GM12874 (cell line): ENCODE results near the gene C12orf43.

Experiments
- TF ChIP-seq, protein P1 (sequence below): IDR thresholded peaks from 2 replicates; pipeline ENCODE4 v1.5.1; 2011; ENCODE audit warnings: low read depth, mild to moderate bottlenecking, control low read depth, low read length, moderate library complexity; ENCODE audit not compliant: insufficient read depth

Gene C12orf43

DNA sequence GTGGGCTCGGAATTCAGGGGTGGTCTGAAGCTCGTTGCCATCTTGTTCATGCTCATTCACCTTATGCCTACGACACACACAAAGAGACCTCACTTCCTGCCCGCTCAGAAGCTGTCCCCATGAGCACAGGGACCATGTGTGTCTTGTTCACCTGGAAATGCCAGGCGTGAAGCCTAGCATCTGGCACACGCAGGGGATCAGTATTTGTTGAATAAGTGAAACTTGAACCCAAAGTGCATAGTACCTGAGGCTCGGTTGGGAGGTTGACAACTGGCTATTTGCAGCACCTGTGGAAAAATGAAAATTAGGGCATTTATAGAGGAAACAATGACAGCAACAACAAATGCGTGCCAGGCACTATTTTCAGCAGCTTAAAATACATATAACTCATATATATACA is 5.4 kb downstream of the C12orf43 start:
- TF ChIP-seq, protein P1, sequence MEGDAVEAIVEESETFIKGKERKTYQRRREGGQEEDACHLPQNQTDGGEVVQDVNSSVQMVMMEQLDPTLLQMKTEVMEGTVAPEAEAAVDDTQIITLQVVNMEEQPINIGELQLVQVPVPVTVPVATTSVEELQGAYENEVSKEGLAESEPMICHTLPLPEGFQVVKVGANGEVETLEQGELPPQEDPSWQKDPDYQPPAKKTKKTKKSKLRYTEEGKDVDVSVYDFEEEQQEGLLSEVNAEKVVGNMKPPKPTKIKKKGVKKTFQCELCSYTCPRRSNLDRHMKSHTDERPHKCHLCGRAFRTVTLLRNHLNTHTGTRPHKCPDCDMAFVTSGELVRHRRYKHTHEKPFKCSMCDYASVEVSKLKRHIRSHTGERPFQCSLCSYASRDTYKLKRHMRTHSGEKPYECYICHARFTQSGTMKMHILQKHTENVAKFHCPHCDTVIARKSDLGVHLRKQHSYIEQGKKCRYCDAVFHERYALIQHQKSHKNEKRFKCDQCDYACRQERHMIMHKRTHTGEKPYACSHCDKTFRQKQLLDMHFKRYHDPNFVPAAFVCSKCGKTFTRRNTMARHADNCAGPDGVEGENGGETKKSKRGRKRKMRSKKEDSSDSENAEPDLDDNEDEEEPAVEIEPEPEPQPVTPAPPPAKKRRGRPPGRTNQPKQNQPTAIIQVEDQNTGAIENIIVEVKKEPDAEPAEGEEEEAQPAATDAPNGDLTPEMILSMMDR: no peak

DNA sequence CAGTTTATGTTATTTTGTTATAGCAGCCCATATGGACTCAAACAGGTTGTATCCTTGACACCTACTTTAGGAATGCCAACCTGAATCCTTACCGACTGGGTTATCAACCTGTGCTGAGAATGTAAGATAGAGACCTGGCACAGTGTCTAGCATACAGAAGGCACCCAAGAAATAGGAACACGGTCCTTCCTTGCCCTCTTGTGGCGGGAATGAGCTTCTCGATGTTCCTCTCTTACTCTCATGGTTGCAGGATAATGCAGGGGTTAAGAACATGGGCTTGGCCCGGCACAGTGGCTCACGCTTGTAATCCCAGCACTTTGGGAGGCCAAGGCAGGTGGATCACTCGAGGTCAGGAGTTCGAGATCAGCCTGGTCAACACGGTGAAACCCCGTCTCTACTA is 6.5 kb downstream of the C12orf43 start:
- TF ChIP-seq, protein P1: no peak

DNA sequence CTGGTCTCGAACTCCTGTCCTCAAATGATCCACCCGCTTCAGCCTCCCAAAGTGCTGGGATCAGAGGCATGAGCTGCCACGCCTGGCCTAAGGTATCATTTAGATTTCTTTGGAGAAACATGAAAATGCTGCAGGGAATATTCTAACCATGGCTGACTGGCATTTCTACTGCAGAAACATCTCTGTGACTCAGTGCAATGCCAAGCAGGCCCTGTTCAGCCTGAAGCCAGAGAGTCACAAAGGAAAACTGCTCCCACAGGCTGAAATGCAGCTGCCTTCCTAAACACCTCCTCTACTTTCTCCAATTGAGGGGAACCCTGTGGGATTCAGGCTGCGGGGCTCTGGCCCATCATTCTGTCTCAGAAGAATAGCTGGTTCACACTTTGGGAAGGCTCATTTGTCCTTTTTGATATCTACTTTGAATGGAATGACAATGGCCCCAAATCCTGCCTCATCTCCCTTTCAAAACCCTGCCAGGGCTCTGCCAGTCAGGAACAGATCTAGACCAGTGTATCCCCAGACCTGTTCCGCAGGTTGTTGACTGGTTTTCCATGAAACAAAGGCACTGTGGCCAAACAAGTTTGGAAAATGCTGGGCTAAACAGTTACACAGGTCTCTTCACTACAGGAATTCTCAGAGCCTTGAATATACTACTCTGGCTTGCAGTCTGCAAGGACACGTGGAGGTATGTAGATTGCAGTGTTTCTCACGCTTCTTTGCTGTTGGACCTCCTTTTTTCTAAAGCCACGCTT is 7.8 kb downstream of the C12orf43 start:
- TF ChIP-seq, protein P1: no peak

DNA sequence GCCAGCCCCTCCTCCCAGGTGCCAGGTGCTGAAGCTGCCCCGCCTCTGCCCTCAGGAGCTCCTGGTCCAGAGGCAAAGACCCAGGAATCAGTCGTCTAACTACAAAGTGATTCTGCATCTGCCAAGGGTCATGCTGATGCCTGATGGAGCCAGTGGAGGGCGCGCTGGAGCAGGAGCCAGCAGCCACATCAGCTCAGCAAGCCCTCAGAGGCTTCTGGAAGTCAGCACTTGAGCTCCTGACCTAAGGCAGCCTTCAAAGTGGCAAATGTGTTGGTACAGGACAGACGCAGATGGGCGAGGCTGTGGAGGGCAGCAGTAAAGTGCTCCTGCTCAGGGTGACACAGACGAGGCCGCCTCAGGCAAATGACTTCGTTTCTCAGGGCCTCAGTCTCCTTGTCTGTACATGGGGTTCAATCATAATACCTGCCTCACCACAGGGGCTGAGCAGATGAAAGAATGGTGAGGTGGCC is 10.9 kb downstream of the C12orf43 start:
- TF ChIP-seq, protein P1: peak; percentile 86

DNA sequence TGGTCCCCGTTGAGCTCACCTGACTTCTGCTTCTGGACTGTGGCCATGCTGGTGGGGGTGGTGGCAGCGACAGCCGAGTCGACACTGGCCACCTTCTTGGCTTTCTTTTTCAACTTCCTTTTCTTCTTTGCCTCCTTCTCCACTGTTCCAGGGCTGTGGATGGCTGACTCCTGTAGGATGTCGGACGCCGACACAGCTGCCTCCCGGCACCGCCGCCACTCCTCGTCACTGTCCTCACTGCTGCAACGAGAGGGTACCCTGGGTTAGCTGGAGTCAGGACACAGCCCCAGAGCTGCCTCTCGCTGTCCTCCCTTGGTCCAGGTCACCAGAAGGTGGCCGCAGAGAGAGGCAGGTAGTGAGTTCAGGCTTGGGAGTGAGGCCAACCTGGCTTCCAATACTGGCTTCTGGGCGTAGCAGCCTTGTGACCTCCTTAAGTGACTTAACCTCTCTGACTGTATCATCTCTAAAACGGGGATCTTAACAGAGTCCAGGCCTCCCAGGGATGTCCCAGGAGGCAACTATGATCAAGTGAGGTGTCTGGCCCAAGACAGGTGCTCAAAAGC is 12.0 kb downstream of the C12orf43 start:
- TF ChIP-seq, protein P1: no peak

DNA sequence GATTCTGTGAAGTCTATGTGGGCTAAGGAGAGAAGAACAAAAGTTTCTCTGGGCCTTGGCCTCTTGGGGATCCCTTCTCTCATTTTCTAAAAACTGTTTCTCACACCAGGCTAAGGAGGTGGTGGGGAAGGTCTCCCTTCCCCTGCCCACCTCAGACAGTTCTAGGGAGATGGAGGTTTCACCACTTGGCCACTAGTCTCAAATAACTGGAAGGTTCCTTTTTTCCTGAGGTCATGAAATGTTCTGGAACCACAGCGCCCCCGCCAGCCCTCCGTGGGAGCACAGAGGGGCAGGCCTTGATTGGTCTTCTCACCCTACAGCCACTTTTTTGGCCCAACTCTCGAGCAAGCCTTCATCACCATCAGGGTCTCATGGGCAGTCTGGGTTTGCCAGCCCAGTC is 12.6 kb downstream of the C12orf43 start:
- TF ChIP-seq, protein P1: no peak

DNA sequence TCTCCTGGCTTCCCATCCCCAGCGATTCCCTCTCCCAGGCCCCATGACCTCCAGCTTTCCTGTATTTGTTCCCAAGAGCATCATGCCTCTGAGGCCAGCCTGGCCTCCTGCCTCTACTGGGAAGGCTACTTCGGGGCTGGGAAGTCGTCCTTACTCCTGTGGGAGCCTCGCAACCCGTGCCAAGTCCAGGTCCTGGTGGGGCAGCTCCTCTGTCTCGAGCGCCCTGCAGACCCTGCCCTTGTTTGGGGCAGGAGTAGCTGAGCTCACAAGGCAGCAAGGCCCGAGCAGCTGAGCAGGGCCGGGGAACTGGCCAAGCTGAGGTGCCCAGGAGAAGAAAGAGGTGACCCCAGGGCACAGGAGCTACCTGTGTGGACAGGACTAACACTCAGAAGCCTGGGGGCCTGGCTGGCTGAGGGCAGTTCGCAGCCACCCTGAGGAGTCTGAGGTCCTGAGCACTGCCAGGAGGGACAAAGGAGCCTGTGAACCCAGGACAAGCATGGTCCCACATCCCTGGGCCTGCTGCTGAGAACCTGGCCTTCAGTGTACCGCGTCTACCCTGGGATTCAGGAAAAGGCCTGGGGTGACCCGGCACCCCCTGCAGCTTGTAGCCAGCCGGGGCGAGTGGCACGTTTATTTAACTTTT is 14.3 kb downstream of the C12orf43 start:
- TF ChIP-seq, protein P1: no peak
